Mesendoderm (in vitro differentiated cells): Measurements from ENCODE around the gene FAM53B.
A peak's percentile ranks its signal among the peaks of the same experiment; 100 is the strongest.

Experiments used
- DNase-seq: peaks from one replicate; pipeline ENCODE4 v3.0.0; 2013
- H2AK5ac ChIP-seq: 2 replicates; pipeline ENCODE4 v1.6.1; 2013; ENCODE audit warnings: low read length, inconsistent platforms
- H2BK120ac ChIP-seq: 2 replicates; pipeline ENCODE4 v1.6.1; 2013; ENCODE audit warnings: low read depth, mild to moderate bottlenecking, low read length, moderate library complexity, mixed read lengths
- H2BK15ac ChIP-seq: replicated peaks from 2 replicates; pipeline ENCODE4 v1.6.1; 2013; ENCODE audit warnings: low read depth, mild to moderate bottlenecking, moderate library complexity
- H2BK5ac ChIP-seq: 2 replicates; pipeline ENCODE4 v1.6.1; 2013; ENCODE audit warnings: low read length, inconsistent platforms
- H3K18ac ChIP-seq: 2 replicates; pipeline ENCODE4 v1.6.1; 2013; ENCODE audit warnings: mild to moderate bottlenecking, low read length, mixed read lengths
- H3K23ac ChIP-seq: one replicate; pipeline ENCODE4 v1.6.1; 2013; ENCODE audit warnings: low read length
- H3K27ac ChIP-seq: 2 replicates; pipeline ENCODE4 v1.5.1; 2013; ENCODE audit warnings: low read depth, mild to moderate bottlenecking, inconsistent platforms, low read length, moderate library complexity
- H3K27me3 ChIP-seq: 2 replicates; pipeline ENCODE4 v1.6.1; 2013; ENCODE audit warnings: low read length, control low read depth, mild to moderate bottlenecking, inconsistent platforms; ENCODE audit not compliant: insufficient read depth, poor library complexity
- H3K36me3 ChIP-seq: 2 replicates; pipeline ENCODE4 v1.6.1; 2013; ENCODE audit warnings: low read length, inconsistent platforms; ENCODE audit not compliant: control insufficient read depth, insufficient read depth
- H3K4ac ChIP-seq: one replicate; pipeline ENCODE4 v1.6.1; 2013; ENCODE audit warnings: low read depth, mild to moderate bottlenecking, low read length, moderate library complexity
- H3K4me1 ChIP-seq: 2 replicates; pipeline ENCODE4 v1.6.1; 2013; ENCODE audit warnings: low read depth, low read length, inconsistent platforms; ENCODE audit not compliant: control insufficient read depth
- H3K4me2 ChIP-seq: 2 replicates; pipeline ENCODE4 v1.6.1; 2013; ENCODE audit warnings: low read length
- H3K4me3 ChIP-seq: 2 replicates; pipeline ENCODE4 v1.5.1; 2013; ENCODE audit warnings: mild to moderate bottlenecking, low read length
- H3K56ac ChIP-seq: one replicate; pipeline ENCODE4 v1.6.1; 2013; ENCODE audit warnings: low read length
- H3K79me1 ChIP-seq: 2 replicates; pipeline ENCODE4 v1.6.1; 2013; ENCODE audit warnings: low read length, inconsistent platforms
- H3K79me2 ChIP-seq: 2 replicates; pipeline ENCODE4 v1.6.1; 2013; ENCODE audit warnings: mild to moderate bottlenecking, low read length; ENCODE audit not compliant: control insufficient read depth, insufficient read depth
- H3K9ac ChIP-seq: 2 replicates; pipeline ENCODE4 v1.6.1; 2013; ENCODE audit warnings: low read length, inconsistent platforms
- H4K5ac ChIP-seq: one replicate; pipeline ENCODE4 v1.6.1; 2013; ENCODE audit warnings: low read length
- H4K8ac ChIP-seq: one replicate; pipeline ENCODE4 v1.6.1; 2013; ENCODE audit warnings: low read depth, mild to moderate bottlenecking, control low read depth, low read length, moderate library complexity
- WGBS: extraction: QIAGEN DNeasy Blood & Tissue Kit; methylation state at CpG from one replicate; pipeline ENCODE4 v1.1.7; 2013; ENCODE audit warnings: low lambda C conversion rate, missing lambda C conversion rate; ENCODE audit not compliant: insufficient coverage; ENCODE audit errors: extremely low coverage; 5-methylcytosine and 5-hydroxymethylcytosine counted together

The FAM53B gene

DNA sequence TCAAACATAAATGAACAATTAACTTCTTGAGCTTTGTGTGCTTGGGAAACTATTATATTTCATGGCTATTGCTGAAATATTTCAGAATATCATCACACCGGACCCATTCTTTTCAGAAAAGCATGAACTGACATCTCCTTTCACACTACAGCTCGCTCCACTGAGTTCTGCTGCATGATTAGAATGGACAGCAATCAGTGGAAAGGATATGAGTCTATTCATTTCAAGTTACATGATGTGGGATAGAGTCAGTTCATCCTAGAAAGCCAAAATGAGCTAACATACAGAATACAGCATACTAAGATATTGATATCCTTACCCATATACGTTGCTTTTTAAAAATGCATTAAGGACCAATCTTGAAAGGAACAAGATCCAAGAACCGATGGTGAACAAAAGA is 1.1 kb upstream of the FAM53B start:
- Histone ChIP-seq H2AK5ac (no peak overlapping the region), H3K4ac (no peak overlapping the region), H3K56ac (no peak overlapping the region), H3K27ac (no peak overlapping the region), H3K23ac (no peak overlapping the region), H3K9ac (no peak overlapping the region), H2BK15ac (no peak overlapping the region), H3K18ac (no peak overlapping the region), H2BK5ac (no peak overlapping the region), H3K79me1 (no peaks in the 10 kb centered on the region), H3K36me3 (peaks cover 2% of the 10 kb centered on the region), H3K4me2 (no peak overlapping the region), H3K4me1 (peaks cover 9% of the 10 kb centered on the region), H4K5ac (no peak overlapping the region), H4K8ac (no peak overlapping the region), H3K4me3 (no peak overlapping the region), H3K27me3 (no peaks in the 10 kb centered on the region), H3K79me2 (no peaks in the 10 kb centered on the region), H2BK120ac (no peak overlapping the region)
- WGBS = no CpG with 5 or more reads among the region's 4 CpGs
- DNase-seq = no peak

DNA sequence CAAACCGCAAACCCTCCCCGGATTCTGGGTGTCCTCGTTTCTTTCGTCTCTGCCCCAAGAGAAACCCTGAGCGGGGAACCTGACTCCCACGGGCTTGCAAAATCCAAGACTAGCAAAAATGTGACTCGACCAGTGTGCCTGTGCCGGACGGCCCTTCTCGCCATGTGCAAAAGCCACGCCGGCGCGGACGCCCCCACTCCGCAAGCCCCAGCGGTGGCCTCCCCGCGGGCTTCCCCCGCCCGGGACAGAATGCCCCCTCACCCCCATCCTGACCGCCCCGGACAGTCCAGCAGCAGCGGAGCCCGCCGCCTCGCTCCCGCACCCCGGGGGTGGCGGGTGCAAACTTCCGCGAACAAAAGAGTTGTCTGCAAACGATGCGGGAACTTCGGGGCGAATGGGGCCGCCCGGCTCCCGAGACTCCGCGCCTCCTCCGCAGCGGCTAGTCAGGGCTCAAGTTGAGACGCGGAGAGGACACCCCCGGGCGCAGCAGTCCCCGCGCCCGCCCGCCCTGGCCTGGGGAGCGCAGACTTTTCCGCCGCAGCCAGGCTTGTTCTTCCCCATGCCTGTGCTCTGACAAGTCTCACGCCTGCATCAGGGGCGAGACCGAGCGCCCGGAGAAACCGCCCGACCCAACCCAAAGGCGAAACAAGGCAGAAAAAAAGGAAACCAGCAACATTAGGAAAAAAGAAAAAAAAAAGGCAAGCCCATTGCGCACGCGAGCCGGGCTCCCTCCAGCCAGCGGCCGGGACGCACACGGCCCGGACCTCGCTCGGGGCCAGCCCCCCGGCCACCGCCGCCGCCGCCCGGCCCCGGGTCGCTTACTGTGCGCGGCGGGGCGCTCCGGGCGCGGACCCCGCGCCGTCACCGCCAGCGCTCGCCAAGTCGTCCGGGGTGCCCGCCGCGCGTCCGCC is 732 bp downstream of the FAM53B start:
- peak; percentile 64 for DNase-seq
- no peak overlapping the region for H2BK5ac ChIP-seq
- H3K79me2 ChIP-seq = peaks cover 4% of the 10 kb centered on the region
- no peak overlapping the region for H4K8ac ChIP-seq
- no peak overlapping the region for H2AK5ac ChIP-seq
- H3K27me3 ChIP-seq = no peaks in the 10 kb centered on the region
- H3K56ac ChIP-seq = peak overlapping the region; percentile 84
- peak overlapping the region; percentile 72 for H3K18ac ChIP-seq
- H3K36me3 ChIP-seq = peaks cover 2% of the 10 kb centered on the region
- H3K4me3 ChIP-seq = peak overlapping the region; percentile 66
- peak overlapping the region; percentile 71 for H3K4me2 ChIP-seq
- peak overlapping the region; percentile 79 for H3K27ac ChIP-seq
- H3K23ac ChIP-seq = no peak overlapping the region
- peak overlapping the region; percentile 96 for H3K4ac ChIP-seq
- no peak overlapping the region for H4K5ac ChIP-seq
- H2BK120ac ChIP-seq = no peak overlapping the region
- H3K9ac ChIP-seq = peak overlapping the region; percentile 75
- no CpG with 5 or more reads among the region's 101 CpGs for WGBS
- peaks cover 17% of the 10 kb centered on the region for H3K4me1 ChIP-seq
- peaks cover 2% of the 10 kb centered on the region for H3K79me1 ChIP-seq
- H2BK15ac ChIP-seq = no peak overlapping the region

DNA sequence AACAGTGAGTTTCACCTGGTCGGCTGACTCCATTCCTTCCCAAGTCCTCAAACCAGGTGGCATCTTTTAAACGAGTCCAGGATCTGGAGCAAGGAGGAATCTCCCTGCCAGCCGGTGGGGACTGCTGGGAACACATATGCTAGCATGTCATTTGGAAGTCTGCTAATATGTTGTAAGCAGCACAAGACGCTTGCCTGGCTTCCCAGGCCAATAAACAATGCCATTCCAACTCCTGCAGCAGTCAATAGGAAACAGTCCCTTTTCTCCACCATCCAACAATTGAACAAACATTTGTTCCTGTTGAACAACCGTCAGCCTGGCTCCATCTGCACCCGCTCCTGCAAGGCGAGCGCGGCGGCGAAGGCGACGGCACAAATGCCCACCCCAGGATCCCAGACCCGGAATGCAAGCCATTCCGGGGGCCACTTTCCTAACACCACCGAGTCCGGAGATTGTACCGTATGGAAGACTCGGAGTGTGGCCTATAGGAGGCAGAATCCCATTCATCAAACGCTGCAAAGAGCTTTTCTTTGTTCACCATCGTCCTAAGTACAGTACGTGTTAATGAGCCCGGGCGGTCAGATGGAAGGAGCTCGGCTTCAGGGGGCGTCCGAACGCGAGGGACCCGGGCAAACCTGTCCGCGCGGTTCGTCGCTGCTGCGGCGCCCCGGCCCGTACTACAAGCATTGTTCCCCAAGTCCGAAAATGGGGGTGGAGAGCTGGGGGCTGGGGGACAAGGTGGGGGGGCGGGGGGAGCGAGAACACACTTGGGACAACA is 1.6 kb downstream of the FAM53B start:
- DNase-seq = peak; percentile 80

DNA sequence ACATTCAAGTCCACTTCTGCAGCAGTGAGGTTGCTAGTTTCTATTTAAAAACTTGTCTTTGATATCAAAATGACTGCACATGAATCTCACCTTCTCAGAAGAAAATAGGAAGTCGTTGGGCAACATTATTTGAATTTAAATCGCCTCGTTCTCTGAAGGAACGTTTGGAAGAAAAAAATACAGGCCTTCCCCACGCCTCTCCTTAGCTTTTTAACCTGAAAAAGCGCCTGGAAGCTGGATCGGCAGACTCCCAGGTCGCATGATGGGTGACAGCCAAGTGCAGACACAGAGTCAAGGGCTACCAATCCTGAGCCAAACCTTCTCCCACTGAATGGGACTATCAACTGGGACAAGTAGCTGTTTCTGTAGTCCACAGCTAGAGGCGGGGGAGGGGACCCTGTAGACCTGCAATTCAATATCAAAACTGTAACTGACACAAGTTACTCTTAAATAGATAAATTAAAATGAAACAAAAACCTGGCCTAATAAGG is 2.2 kb downstream of the FAM53B start:
- Histone ChIP-seq H3K79me2 (peaks cover 16% of the 10 kb centered on the region), H4K8ac (no peak overlapping the region), H3K4me3 (no peak overlapping the region), H3K9ac (peak overlapping the region; percentile 75), H3K18ac (no peak overlapping the region), H2BK5ac (no peak overlapping the region), H3K27me3 (no peaks in the 10 kb centered on the region), H3K79me1 (peaks cover 13% of the 10 kb centered on the region), H2AK5ac (no peak overlapping the region), H3K4me1 (peaks cover 27% of the 10 kb centered on the region), H3K4ac (no peak overlapping the region), H3K4me2 (no peak overlapping the region), H2BK15ac (no peak overlapping the region), H3K23ac (no peak overlapping the region), H3K56ac (no peak overlapping the region), H3K36me3 (no peaks in the 10 kb centered on the region), H2BK120ac (no peak overlapping the region), H3K27ac (no peak overlapping the region), H4K5ac (no peak overlapping the region)
- no CpG with 5 or more reads among the region's 9 CpGs for WGBS
- DNase-seq = peak; percentile 47

More for the DNA sequence above, 1.6 kb downstream of the FAM53B start:
- peak overlapping the region; percentile 75 for H3K9ac ChIP-seq
- peak overlapping the region; percentile 56 for H3K23ac ChIP-seq
- WGBS = no CpG with 5 or more reads among the region's 42 CpGs
- peak overlapping the region; percentile 96 for H3K4ac ChIP-seq
- peaks cover 21% of the 10 kb centered on the region for H3K4me1 ChIP-seq
- H3K4me3 ChIP-seq = peak overlapping the region; percentile 66
- H4K8ac ChIP-seq = no peak overlapping the region
- peak overlapping the region; percentile 71 for H3K4me2 ChIP-seq
- peaks cover 10% of the 10 kb centered on the region for H3K79me2 ChIP-seq
- H2BK15ac ChIP-seq = no peak overlapping the region
- H3K27ac ChIP-seq = no peak overlapping the region
- H4K5ac ChIP-seq = no peak overlapping the region
- H3K56ac ChIP-seq = peak overlapping the region; percentile 84
- no peak overlapping the region for H2BK120ac ChIP-seq
- H2BK5ac ChIP-seq = no peak overlapping the region
- H3K79me1 ChIP-seq = peaks cover 8% of the 10 kb centered on the region
- no peaks in the 10 kb centered on the region for H3K36me3 ChIP-seq
- no peaks in the 10 kb centered on the region for H3K27me3 ChIP-seq
- peak overlapping the region; percentile 72 for H3K18ac ChIP-seq
- H2AK5ac ChIP-seq = no peak overlapping the region

DNA sequence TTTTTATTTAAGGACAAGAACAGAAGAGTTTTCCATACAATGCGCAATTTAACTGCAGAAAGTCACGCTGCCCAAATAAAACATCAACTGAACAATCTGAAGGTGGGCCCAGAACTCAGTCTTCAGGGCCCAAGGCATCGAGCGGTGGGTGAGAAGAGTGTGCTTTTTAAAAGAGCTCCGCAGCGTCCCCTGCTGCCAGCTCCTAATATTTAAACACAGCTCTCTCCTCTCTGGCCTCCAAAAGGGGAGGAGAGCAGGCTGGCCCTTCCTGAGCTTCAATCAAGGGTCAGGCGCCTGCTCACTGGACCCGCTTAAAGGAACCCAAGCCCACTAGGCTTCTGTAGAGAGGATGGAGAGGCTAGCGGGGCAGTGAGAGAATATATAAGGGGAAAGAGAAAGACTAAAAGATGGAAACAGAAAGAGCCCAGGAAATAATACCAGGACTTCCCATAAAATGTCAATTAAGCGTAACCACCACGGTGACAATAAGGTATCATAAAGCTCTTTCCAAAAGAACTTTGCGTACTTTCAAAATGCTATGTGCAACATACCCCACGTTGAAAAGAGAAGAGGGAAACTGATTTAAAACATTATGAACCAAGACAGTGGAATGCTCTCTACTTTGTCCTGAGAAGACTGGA is 2.8 kb downstream of the FAM53B start:
- no peak overlapping the region for H3K9ac ChIP-seq
- no peak overlapping the region for H3K4me3 ChIP-seq
- peaks cover 28% of the 10 kb centered on the region for H3K4me1 ChIP-seq
- H2BK120ac ChIP-seq = no peak overlapping the region
- no CpG with 5 or more reads among the region's 13 CpGs for WGBS
- no peak overlapping the region for H2BK15ac ChIP-seq
- H3K56ac ChIP-seq = no peak overlapping the region
- no peak overlapping the region for H3K27ac ChIP-seq
- H3K4me2 ChIP-seq = no peak overlapping the region
- peaks cover 17% of the 10 kb centered on the region for H3K79me1 ChIP-seq
- H3K79me2 ChIP-seq = peaks cover 16% of the 10 kb centered on the region
- no peak overlapping the region for H4K5ac ChIP-seq
- no peak overlapping the region for H4K8ac ChIP-seq
- no peak overlapping the region for H3K18ac ChIP-seq
- no peaks in the 10 kb centered on the region for H3K27me3 ChIP-seq
- H2AK5ac ChIP-seq = no peak overlapping the region
- no peak overlapping the region for H3K4ac ChIP-seq
- no peak overlapping the region for H2BK5ac ChIP-seq
- DNase-seq = peak; percentile 90
- H3K23ac ChIP-seq = no peak overlapping the region
- no peaks in the 10 kb centered on the region for H3K36me3 ChIP-seq
